ENCODE measurements around the gene SECISBP2. TPM values are rescaled to one million over a fixed set of nuclear protein-coding genes. Genes with fewer than 3 reads are reported as not detected.

SECISBP2 gene
- total and polyA plus RNA-seq, 2 donors (not counting 1 experiment from before 2014, with no cell fraction given): 56.6 to 124 TPM

- H3K27ac Mint-ChIP-seq: no peak overlapping the region
Observed at GRCh38 chr9:89329917-89330316, 11.6 kb downstream of the SECISBP2 start.

GRCh38 chr9:89330513-89330912 is 12.2 kb downstream of the SECISBP2 start:
- Histone ChIP-seq H3K4me1 (ENCODE audit: control insufficient read depth in 2 of 2, insufficient read depth in 2 of 2, low read length in 2 of 2) (no peaks in the 10 kb centered on the region), H3K27me3 (replicated peaks in 1 of 4; ENCODE audit: control extremely low read depth in 1 of 4, control insufficient read depth in 3 of 4, insufficient read depth in 4 of 4, low read length in 3 of 4) (no peaks in the 10 kb centered on the region), H3K27ac (ENCODE audit: low read length in 2 of 2) (no peak overlapping the region), H3K4me2 (replicated peaks; ENCODE audit: low read depth, low read length, poor library complexity, severe bottlenecking) (no peak overlapping the region), H2AFZ (ENCODE audit: insufficient read depth, low read depth, low read length, poor library complexity, severe bottlenecking) (no peak overlapping the region), H4K20me1 (ENCODE audit: control insufficient read depth, insufficient read depth, low read length, poor library complexity, severe bottlenecking) (peaks cover 39% of the 10 kb centered on the region), H3K4me3 (ENCODE audit: control extremely low read depth in 1 of 5, extremely low read depth in 1 of 5, insufficient read depth in 1 of 5, low read depth in 2 of 5, low read length in 4 of 5) (no peak overlapping the region), H3K9me3 (ENCODE audit: control extremely low read depth in 1 of 3, control insufficient read depth in 2 of 3, insufficient read depth in 1 of 3, low read length in 2 of 3) (no peaks in the 10 kb centered on the region), H3K9ac (ENCODE audit: low read length) (no peak overlapping the region), H3K36me3 (replicated peaks in 1 of 2; ENCODE audit: control extremely low read depth in 1 of 2, control insufficient read depth in 1 of 2, extremely low read depth in 1 of 2, insufficient read depth in 2 of 2, low read length in 1 of 2) (peaks cover 12 to 85% of the 10 kb centered on the region in 2 experiments), H3K79me2 (ENCODE audit: control insufficient read depth, insufficient read depth, low read length) (peaks cover 28% of the 10 kb centered on the region)
- H3K4me3 Mint-ChIP-seq: no peak overlapping the region
- H3K27ac Mint-ChIP-seq: no peak overlapping the region
- ChIA-PET POLR2A (no interaction called here), CTCF (no interaction called here)
- H3K9me3 Mint-ChIP-seq (ENCODE audit: insufficient read depth): no peaks in the 10 kb centered on the region
- over 99% methylated on average over 7 of the region's 7 CpGs for WGBS (ENCODE audit: insufficient coverage)
- H3K27me3 Mint-ChIP-seq: no peaks in the 10 kb centered on the region
- intact Hi-C loops (cut with micrococcal nuclease): no loop called here
- TF ChIP-seq EZH2 (IDR thresholded peaks at IDR 0.05; ENCODE audit: borderline replicate concordance, insufficient read depth, low read depth, low read length, poor library complexity, severe bottlenecking) (no peak), CTCF (IDR thresholded peaks at IDR 0.05) (no peak)
- DNase-seq: no peak
- ATAC-seq (ENCODE audit: low read depth): no peak
- peaks cover 2% of the 10 kb centered on the region for H3K4me1 Mint-ChIP-seq

More at GRCh38 chr9:89329917-89330316, 11.6 kb downstream of the SECISBP2 start:
- H3K79me2 ChIP-seq (ENCODE audit: control insufficient read depth, insufficient read depth, low read length): peaks cover 33% of the 10 kb centered on the region
- ChIA-PET CTCF (no interaction called here), POLR2A (no interaction called here)
- H3K9ac ChIP-seq (ENCODE audit: low read length): no peak overlapping the region
- no peak for ATAC-seq (ENCODE audit: low read depth)
- H3K4me3 ChIP-seq (ENCODE audit: control extremely low read depth in 1 of 5, extremely low read depth in 1 of 5, insufficient read depth in 1 of 5, low read depth in 2 of 5, low read length in 4 of 5): no peak overlapping the region
- H3K4me1 Mint-ChIP-seq: peaks cover 3% of the 10 kb centered on the region
- no peaks in the 10 kb centered on the region for H3K9me3 Mint-ChIP-seq (ENCODE audit: insufficient read depth)
- intact Hi-C loops (cut with micrococcal nuclease): no loop called here
- no peak overlapping the region for H2AFZ ChIP-seq (ENCODE audit: insufficient read depth, low read depth, low read length, poor library complexity, severe bottlenecking)
- no peaks in the 10 kb centered on the region for H3K9me3 ChIP-seq (ENCODE audit: control extremely low read depth in 1 of 3, control insufficient read depth in 2 of 3, insufficient read depth in 1 of 3, low read length in 2 of 3)
- H3K27me3 ChIP-seq (replicated peaks in 1 of 4; ENCODE audit: control extremely low read depth in 1 of 4, control insufficient read depth in 3 of 4, insufficient read depth in 4 of 4, low read length in 3 of 4): no peaks in the 10 kb centered on the region
- TF ChIP-seq CTCF (IDR thresholded peaks at IDR 0.05): no peak
- TF ChIP-seq EZH2 (IDR thresholded peaks at IDR 0.05; ENCODE audit: borderline replicate concordance, insufficient read depth, low read depth, low read length, poor library complexity, severe bottlenecking): no peak
- H3K4me1 ChIP-seq (ENCODE audit: control insufficient read depth in 2 of 2, insufficient read depth in 2 of 2, low read length in 2 of 2): no peaks in the 10 kb centered on the region
- no peak overlapping the region for H3K27ac ChIP-seq (ENCODE audit: low read length in 2 of 2)
- peaks cover 45% of the 10 kb centered on the region for H4K20me1 ChIP-seq (ENCODE audit: control insufficient read depth, insufficient read depth, low read length, poor library complexity, severe bottlenecking)
- no peaks in the 10 kb centered on the region for H3K27me3 Mint-ChIP-seq
- no peak overlapping the region for H3K4me3 Mint-ChIP-seq
- DNase-seq: no peak
- no peak overlapping the region for H3K4me2 ChIP-seq (replicated peaks; ENCODE audit: low read depth, low read length, poor library complexity, severe bottlenecking)
- H3K36me3 ChIP-seq (replicated peaks in 1 of 2; ENCODE audit: control extremely low read depth in 1 of 2, control insufficient read depth in 1 of 2, extremely low read depth in 1 of 2, insufficient read depth in 2 of 2, low read length in 1 of 2): peaks cover 12 to 83% of the 10 kb centered on the region in 2 experiments
